Testis (tissue), 2 donors: ENCODE measurements around the gene TMEM191C.

Source experiments
- POLR2A ChIP-seq: fragments of 450-650 bp; IDR thresholded peaks from one replicate; pipeline ENCODE4 v1.6.1; 2017; ENCODE audit warnings: antibody characterized with exemption, mild to moderate bottlenecking, moderate library complexity
- TF ChIP-seq, protein P1 (sequence below), 3 experiments: fragments of 450-650 bp in 2 of 3; fragments of 200-600 bp in 1 of 3; sonication (generic) in 1 of 3; IDR thresholded peaks; one replicate each; pipeline ENCODE4 v1.5.1; 2016 to 2019; ENCODE audit warnings: antibody characterized with exemption in 3 of 3, mild to moderate bottlenecking in 2 of 3, moderate library complexity in 1 of 3

DNA sequence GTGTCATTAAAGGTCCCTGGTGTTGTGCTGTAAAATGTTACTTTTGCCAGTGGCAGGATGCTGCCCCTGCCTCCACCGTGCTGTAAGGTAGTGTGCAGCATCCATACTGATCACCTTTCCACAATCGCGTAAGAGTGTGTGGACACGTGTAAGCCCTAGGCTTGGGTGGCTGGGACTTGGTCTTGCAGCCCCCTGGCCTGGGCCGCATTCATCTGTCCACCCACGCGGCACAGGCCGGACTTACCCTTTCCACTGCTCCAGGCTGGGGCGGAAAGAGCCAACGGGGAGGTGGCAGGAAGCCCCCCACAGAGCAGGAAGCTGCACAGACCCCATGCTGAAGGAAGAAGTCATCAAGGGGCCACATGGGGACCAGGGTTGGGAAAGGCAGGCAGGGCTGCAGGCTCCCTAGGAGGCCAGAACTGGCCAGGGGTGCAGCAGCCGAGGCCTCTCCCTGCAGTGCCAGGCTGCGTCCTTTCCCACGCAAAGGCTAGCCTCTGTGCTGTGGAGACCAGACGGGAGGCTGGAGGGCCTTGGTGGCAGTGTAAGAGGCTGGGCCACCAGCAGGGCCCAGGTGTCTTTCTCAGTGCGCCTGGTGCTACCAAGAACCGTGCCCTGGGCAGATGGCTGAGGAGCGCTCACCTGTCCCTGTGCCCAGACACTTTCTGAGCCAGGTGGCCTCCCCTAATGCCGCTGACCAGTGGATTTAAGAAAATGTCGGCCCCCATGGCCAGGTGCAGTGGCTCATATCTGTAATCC is 11.7 kb upstream of the TMEM191C start:
- TF ChIP-seq, protein P1, sequence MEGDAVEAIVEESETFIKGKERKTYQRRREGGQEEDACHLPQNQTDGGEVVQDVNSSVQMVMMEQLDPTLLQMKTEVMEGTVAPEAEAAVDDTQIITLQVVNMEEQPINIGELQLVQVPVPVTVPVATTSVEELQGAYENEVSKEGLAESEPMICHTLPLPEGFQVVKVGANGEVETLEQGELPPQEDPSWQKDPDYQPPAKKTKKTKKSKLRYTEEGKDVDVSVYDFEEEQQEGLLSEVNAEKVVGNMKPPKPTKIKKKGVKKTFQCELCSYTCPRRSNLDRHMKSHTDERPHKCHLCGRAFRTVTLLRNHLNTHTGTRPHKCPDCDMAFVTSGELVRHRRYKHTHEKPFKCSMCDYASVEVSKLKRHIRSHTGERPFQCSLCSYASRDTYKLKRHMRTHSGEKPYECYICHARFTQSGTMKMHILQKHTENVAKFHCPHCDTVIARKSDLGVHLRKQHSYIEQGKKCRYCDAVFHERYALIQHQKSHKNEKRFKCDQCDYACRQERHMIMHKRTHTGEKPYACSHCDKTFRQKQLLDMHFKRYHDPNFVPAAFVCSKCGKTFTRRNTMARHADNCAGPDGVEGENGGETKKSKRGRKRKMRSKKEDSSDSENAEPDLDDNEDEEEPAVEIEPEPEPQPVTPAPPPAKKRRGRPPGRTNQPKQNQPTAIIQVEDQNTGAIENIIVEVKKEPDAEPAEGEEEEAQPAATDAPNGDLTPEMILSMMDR (IDR thresholded peaks at IDR 0.05) = no peak
- TF ChIP-seq POLR2A = no peak
